Measurements from ENCODE around the gene CTDSPL. TPM values are rescaled to one million over a fixed set of nuclear protein-coding genes. Genes with fewer than 3 reads are reported as not detected.

Gene CTDSPL
- total RNA-seq, 1 donor from 2014 or later = 36.4 TPM

- intact Hi-C loops (cut with DNase I) = no loop called here
- DNase-seq (ENCODE audit: low spot score) = no peak
Observed at GRCh38 chr3:37887062-37887461, 25.4 kb downstream of the CTDSPL start.

- intact Hi-C loops (cut with DNase I) = no loop called here
- no peak for DNase-seq (ENCODE audit: low spot score)
Observed at GRCh38 chr3:37887824-37888223, 26.1 kb downstream of the CTDSPL start.

GRCh38 chr3:37888421-37888820 is 26.7 kb downstream of the CTDSPL start:
- intact Hi-C loops (cut with DNase I) = no loop called here
- no peak for DNase-seq (ENCODE audit: low spot score)

- intact Hi-C loops (cut with DNase I) = no loop called here
- no peak for DNase-seq (ENCODE audit: low spot score)
Observed at GRCh38 chr3:37890522-37890921, 28.8 kb downstream of the CTDSPL start.

GRCh38 chr3:37891227-37891626 is 29.5 kb downstream of the CTDSPL start:
- DNase-seq (ENCODE audit: low spot score) = no peak
- intact Hi-C loops (cut with DNase I) = no loop called here

- intact Hi-C loops (cut with DNase I) = no loop called here
- DNase-seq (ENCODE audit: low spot score) = peak; percentile 81
Observed at GRCh38 chr3:37892927-37893600, 31.4 kb downstream of the CTDSPL start.

- intact Hi-C loops (cut with DNase I) = no loop called here
- no peak for DNase-seq (ENCODE audit: low spot score)
Observed at GRCh38 chr3:37896827-37897226, 35.1 kb downstream of the CTDSPL start.

GRCh38 chr3:37897763-37898162 is 36.1 kb downstream of the CTDSPL start:
- DNase-seq (ENCODE audit: low spot score) = no peak

GRCh38 chr3:37898424-37898823 is 36.7 kb downstream of the CTDSPL start:
- no peak for DNase-seq (ENCODE audit: low spot score)
- intact Hi-C loops (cut with DNase I) = no loop called here

More at GRCh38 chr3:37897763-37898162, 36.1 kb downstream of the CTDSPL start:
- intact Hi-C loops (cut with DNase I) = no loop called here

GRCh38 chr3:37899101-37899707 is 37.5 kb downstream of the CTDSPL start:
- intact Hi-C loops (cut with DNase I) = no loop called here

GRCh38 chr3:37899711-37900306 is 38.1 kb downstream of the CTDSPL start:
- intact Hi-C loops (cut with DNase I) = no loop called here
- DNase-seq (ENCODE audit: low spot score) = no peak

More at GRCh38 chr3:37899101-37899707, 37.5 kb downstream of the CTDSPL start:
- DNase-seq (ENCODE audit: low spot score) = no peak

- intact Hi-C loops (cut with DNase I) = no loop called here
- no peak for DNase-seq (ENCODE audit: low spot score)
Observed at GRCh38 chr3:37901721-37902120, 40.0 kb downstream of the CTDSPL start.

- no peak for DNase-seq (ENCODE audit: low spot score)
- intact Hi-C loops (cut with DNase I) = no loop called here
Observed at GRCh38 chr3:37902674-37903073, 41.0 kb downstream of the CTDSPL start.

GRCh38 chr3:37903320-37903719 is 41.6 kb downstream of the CTDSPL start:
- intact Hi-C loops (cut with DNase I) = no loop called here
- no peak for DNase-seq (ENCODE audit: low spot score)

- intact Hi-C loops (cut with DNase I) = no loop called here
Observed at GRCh38 chr3:37903734-37904133, 42.1 kb downstream of the CTDSPL start.

GRCh38 chr3:37904601-37905000 is 42.9 kb downstream of the CTDSPL start:
- DNase-seq (ENCODE audit: low spot score) = no peak
- intact Hi-C loops (cut with DNase I) = no loop called here

More at GRCh38 chr3:37903734-37904133, 42.1 kb downstream of the CTDSPL start:
- no peak for DNase-seq (ENCODE audit: low spot score)

GRCh38 chr3:37905346-37905745 is 43.7 kb downstream of the CTDSPL start:
- intact Hi-C loops (cut with DNase I) = no loop called here
- DNase-seq (ENCODE audit: low spot score) = no peak

GRCh38 chr3:37905987-37906674 is 44.5 kb downstream of the CTDSPL start:
- intact Hi-C loops (cut with DNase I) = no loop called here
- no peak for DNase-seq (ENCODE audit: low spot score)

- DNase-seq (ENCODE audit: low spot score) = no peak
- intact Hi-C loops (cut with DNase I) = no loop called here
Observed at GRCh38 chr3:37906734-37907282, 45.1 kb downstream of the CTDSPL start.

GRCh38 chr3:37907371-37907770 is 45.7 kb downstream of the CTDSPL start:
- DNase-seq (ENCODE audit: low spot score) = no peak
- intact Hi-C loops (cut with DNase I) = no loop called here

All from cardiac septum (tissue), 1 donor.